Measurements from ENCODE around the gene NANOS1.
A peak's percentile ranks its signal among the peaks of the same experiment; 100 is the strongest.

NANOS1 gene

DNA sequence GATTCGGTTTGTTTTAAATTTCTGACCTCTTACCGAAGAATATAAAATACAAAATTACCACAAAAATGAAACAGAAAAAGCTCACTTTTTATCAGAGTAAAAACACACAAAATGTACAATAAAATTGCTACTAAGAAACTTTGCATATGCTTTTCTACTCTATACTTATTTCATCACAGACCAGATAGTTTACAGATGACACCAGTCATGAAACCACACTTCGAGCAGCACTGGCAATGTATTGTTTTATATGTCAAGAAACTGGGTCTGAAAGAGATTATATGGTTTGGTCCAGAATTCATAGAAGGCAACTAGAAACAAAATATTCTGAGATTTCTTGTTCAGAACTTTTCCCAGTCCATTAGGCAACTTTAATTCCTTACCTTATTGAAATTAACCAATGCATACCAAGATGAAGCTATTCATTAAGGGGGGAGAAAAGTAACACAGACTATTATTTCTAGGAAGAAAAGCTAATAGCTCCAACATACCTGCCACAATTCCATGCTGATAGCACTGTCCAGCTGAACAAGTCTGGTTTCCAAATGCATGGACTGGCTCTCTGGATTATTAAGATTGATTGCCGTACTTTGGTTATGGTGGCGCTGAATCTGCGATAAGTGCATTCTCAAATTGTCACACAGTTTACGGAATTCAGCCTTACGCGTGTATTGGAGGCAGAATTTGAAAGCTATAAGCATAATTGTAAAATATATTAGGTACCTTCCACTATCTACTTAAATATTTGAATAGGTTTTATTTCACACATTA is 41.1 kb downstream of the NANOS1 start:
- TF ChIP-seq, protein P1, sequence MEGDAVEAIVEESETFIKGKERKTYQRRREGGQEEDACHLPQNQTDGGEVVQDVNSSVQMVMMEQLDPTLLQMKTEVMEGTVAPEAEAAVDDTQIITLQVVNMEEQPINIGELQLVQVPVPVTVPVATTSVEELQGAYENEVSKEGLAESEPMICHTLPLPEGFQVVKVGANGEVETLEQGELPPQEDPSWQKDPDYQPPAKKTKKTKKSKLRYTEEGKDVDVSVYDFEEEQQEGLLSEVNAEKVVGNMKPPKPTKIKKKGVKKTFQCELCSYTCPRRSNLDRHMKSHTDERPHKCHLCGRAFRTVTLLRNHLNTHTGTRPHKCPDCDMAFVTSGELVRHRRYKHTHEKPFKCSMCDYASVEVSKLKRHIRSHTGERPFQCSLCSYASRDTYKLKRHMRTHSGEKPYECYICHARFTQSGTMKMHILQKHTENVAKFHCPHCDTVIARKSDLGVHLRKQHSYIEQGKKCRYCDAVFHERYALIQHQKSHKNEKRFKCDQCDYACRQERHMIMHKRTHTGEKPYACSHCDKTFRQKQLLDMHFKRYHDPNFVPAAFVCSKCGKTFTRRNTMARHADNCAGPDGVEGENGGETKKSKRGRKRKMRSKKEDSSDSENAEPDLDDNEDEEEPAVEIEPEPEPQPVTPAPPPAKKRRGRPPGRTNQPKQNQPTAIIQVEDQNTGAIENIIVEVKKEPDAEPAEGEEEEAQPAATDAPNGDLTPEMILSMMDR (conservative IDR thresholded peaks at IDR 0.05; ENCODE audit: control insufficient read depth, insufficient read depth, low read depth, low read length) = no peak
- DNase-seq (ENCODE audit: low read depth) = no peak
- H3K4me3 ChIP-seq (ENCODE audit: control insufficient read depth, low read depth, low read length) = no peak overlapping the region

DNA sequence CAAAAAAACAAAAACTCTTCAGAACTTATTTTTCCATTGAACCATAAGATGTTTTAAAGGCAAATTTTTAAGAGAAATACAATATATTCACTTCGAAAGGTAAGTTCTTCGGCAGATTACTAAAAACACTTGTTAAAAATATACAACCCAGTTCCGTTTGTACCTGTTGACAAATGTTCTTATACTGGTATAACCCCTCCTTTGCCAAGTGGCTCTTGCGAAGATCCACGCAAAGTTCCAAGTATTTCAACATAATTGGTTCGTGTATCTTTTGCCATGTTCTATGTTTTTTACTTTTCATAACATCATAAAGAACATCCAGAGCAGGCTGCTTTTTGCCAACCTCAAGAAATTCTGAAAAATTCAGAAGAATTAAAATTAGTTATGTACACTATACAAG is 44.1 kb downstream of the NANOS1 start:
- no peak overlapping the region for H3K4me3 ChIP-seq (ENCODE audit: control insufficient read depth, low read depth, low read length)
- TF ChIP-seq, protein P1 (conservative IDR thresholded peaks at IDR 0.05; ENCODE audit: control insufficient read depth, insufficient read depth, low read depth, low read length) = no peak
- DNase-seq (ENCODE audit: low read depth) = no peak

DNA sequence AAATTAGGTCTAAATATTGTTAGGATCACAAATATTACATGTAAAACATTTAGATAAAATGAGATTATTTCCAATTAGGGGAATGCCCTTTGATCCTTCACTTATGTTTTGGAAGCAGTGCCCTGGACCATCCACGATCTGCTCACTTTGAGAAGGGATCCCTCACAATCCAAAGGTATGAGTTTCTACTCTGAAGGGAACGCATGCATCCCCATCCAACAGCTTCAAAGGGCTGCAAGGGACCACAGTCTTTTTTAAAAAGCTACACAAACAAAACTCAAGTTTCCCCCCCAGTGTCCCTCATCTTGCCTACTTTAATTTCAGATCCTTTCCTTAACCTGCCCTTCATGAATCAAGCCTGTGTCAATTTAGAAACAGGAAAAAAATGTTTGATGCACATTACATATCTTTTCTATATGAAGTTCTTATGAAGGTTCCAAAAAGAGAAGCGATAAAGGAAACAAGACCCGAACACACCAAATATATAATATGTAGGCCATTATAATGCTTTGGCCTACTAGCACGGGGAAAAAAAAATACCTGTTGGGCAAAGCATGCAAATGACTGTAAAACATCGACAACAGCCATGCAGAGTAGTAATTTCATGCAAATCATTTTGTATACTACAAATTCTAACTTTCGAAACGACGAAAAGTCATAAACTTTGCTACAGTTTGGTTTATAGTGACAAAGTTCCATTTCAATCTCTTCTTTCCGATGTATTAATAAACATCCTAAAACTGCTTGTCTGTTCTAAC is 49.1 kb downstream of the NANOS1 start:
- DNase-seq (ENCODE audit: low read depth) = no peak
- TF ChIP-seq, protein P1 (conservative IDR thresholded peaks at IDR 0.05; ENCODE audit: control insufficient read depth, insufficient read depth, low read depth, low read length) = no peak
- H3K4me3 ChIP-seq (ENCODE audit: control insufficient read depth, low read depth, low read length) = peak overlapping the region; percentile 63

DNA sequence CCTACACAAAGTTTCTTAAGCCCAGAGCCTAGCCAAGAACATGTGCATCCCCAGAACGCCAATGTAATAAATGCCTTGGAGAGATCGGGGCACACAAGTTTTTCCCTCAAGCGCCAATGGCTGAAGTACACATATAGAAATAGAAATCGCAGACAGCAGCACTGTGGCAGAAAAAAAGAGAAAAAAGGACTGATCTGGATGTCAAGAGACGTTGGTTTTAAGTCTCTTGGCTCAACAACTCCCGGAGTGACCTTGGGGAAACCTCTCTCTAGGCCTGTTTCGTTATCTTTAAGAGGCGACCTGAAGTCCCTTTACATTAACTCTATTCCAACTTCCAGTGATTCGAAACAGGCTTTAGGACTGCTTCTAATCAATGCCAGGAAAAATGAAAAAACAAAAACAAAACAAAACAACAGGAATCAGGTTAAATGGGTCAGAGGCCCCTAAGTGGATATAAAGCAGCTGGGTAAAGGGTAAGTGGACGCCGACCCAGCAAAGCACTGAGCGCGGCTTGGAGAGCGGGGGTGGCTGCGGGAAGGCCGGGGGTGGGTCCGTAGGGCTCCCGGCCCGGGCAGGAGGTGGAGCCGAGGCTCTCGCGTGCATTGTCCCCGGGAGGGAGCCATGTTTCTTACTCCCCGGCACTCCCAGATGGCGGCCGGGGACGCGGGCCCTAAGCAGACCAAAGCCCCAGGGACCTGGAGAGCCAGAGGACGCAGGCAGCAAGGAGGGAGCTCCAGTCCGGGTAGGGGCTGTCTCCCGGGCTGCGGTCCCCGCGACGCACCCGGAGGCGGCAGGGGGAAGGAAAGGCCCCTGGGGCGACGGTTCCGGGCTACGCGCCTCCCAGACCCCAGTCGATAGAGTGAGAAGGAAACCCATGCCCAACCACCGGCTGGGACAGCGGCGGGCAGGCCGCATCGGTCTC is 50.3 kb downstream of the NANOS1 start:
- TF ChIP-seq, protein P1 (conservative IDR thresholded peaks at IDR 0.05; ENCODE audit: control insufficient read depth, insufficient read depth, low read depth, low read length) = no peak
- peak; percentile 78 for DNase-seq (ENCODE audit: low read depth)
- H3K4me3 ChIP-seq (ENCODE audit: control insufficient read depth, low read depth, low read length) = peak overlapping the region; percentile 63

DNA sequence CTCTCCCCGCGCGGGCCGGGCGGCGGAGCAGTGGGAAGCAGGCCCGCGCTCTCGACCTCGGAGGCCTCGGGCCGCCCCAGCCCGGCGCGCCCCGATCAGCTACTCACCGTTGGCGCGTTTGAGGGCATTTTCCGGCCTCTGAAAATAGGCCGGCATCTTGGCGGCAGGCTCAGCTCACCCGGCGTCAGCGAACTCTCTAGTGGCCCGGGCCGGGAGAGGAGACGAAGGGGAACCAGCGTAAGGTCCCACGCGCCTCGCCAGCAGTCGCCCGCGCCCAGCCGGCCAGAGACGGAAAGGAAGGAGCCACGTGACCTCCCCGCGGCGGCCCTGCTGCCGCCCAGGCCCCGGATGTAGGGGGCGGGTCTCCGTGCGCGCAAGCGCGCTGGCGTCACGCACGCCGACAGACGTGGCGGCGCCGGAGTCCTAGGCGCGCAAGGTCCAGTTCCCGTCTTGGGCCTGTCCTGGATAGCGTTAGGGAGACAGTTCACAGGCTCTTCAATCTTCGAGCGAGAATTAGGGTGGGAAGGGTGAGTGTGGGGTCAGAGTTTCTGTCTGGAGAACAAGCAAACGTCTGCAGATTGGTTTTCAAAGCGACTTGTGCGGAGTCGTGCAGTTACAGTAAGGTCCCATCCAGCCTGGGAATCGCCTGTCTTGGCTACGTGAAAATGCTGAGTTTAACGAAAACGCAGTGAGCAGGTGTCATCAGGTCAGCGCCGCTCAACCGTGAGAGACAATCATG is 51.2 kb downstream of the NANOS1 start, which contains the start of gene EIF3A:
Gene EIF3A (minus strand): TSS at position 297 of the 739 bp plus-strand sequence. CDS start 141 bp downstream, at position 156.
- DNase-seq (ENCODE audit: low read depth) = peak; percentile 88
- TF ChIP-seq, protein P1 (conservative IDR thresholded peaks at IDR 0.05; ENCODE audit: control insufficient read depth, insufficient read depth, low read depth, low read length) = no peak
- H3K4me3 ChIP-seq (ENCODE audit: control insufficient read depth, low read depth, low read length) = peak within 1 kb of the TSS; percentile 63

All from fibroblast of mammary gland (primary cell).